GM13976 (cell line): ENCODE data around the gene LYPD3.

Source experiments
- DNase-seq: peaks from one replicate; pipeline ENCODE4 v3.0.0; 2012; ENCODE audit warnings: low spot score
- CTCF ChIP-seq: IDR thresholded peaks from 2 replicates; pipeline ENCODE4 v1.5.1; 2012; ENCODE audit warnings: borderline replicate concordance, mild to moderate bottlenecking; ENCODE audit not compliant: insufficient read depth; ENCODE audit errors: extremely low read depth, missing control alignments, control extremely low read depth
- in situ Hi-C: fragments of 300-500 bp; cut with MboI; formaldehyde crosslinking; loops from one replicate; pipeline ENCODE4 v1.12.0; 2022; ENCODE audit warnings: low sequenced_read_pairs, mixed read lengths, inconsistent platforms; ENCODE audit not compliant: unreplicated experiment

LYPD3 gene

GRCh38 chr19:43486412-43486811 lies 21.0 kb upstream of the LYPD3 start:
- TF ChIP-seq CTCF: no peak

GRCh38 chr19:43485951-43486350 lies 20.5 kb upstream of the LYPD3 start:
- no peak for DNase-seq
- no peak for TF ChIP-seq CTCF
- in situ Hi-C loops: no loop called here

More at GRCh38 chr19:43486412-43486811, 21.0 kb upstream of the LYPD3 start:
- in situ Hi-C loops: no loop called here
- DNase-seq: no peak

DNA sequence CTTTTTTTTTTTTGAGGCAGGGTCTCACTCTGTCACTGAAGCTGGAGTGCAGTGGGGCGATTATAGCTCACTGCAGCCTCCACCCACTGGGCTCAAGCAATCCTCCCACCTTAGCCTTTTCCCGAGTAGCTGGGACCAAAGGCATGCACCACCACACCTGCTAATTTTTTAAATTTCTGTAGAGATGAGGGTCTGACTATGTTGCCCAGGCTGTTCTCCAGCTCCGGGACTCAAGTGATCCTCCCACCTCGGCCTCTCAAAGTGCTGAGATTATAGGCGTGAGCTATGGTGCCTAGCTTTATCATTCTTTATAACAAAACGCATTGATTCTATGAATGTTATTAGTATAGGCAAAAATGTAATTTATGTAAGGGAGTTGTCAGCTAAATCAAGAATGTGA lies 17.9 kb upstream of the LYPD3 start:
- in situ Hi-C loops: no loop called here
- no peak for DNase-seq
- no peak for TF ChIP-seq CTCF

DNA sequence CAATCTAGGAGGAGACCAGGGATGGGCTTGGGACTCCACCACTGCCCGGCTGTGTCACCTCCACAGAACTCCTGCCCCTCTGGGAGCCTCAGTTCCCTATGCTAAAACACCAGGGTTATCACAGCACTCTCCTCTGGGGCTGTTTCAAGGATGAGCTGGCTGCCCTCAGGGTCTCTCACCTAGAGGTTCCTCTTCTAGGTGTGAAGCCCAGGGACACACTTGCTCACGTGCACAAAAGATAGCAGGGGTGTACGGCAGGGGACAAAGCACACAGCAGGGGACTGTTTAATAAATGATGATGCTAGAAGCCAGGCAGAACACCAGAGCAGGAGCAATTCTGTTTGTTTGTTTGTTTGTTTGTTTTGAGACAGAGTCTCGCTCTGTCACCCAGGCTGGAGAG lies 16.8 kb upstream of the LYPD3 start:
- TF ChIP-seq CTCF: no peak
- no peak for DNase-seq
- in situ Hi-C loops: no loop called here

DNA sequence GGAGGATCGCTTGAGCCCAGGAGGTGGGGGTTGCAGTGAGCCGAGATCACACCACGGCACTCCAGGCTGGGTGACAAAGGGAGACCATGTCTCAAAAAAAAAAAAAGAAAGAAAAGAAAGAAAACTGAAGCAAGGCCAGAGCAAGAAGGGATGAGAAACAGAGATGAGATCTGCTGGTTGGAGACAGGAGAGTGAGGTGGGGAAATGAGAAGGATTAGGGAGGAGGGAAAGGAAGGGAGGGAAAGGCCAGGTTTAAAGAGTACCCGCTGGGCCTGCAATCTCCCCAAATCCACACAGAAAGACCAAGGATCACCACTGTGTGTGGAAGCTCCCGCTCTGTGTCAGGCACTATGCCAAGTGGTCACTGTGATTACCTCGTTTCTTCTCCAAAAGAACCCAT lies 16.3 kb upstream of the LYPD3 start:
- no peak for DNase-seq
- no peak for TF ChIP-seq CTCF
- in situ Hi-C loops: no loop called here

DNA sequence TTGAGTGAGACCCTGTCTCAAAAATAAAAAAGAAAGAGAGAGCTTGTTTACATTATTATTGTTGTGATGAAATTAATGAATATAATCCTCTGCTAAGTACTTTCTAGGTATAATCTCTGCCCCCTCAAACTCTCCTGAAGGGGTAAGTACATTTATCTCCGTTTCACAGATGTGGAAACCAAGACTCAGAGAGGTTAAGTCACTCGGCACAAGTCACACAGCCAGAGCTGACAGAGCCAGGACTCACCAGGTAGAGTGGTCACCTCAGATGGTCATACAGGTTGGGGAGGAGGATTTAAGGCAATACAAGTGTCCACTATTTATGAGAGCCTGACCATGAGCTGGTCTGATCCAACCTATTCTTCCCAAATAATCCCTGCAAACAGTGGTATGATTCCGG lies 15.2 kb upstream of the LYPD3 start:
- no peak for DNase-seq
- in situ Hi-C loops: no loop called here
- TF ChIP-seq CTCF: no peak
